HG03457 (cell line): Measurements from ENCODE around the gene ISX.
"Not testable (repeated sequence)": the region's sequence is repeated elsewhere in the genome, so short reads cannot be mapped to it uniquely, and the experiment has no call there.

Source experiments
- ATAC-seq: cut with Tn5 transposase; IDR thresholded peaks from one replicate; pipeline ENCODE4 v1.9.1; 2021; ENCODE audit warnings: moderate number of reproducible peaks; ENCODE audit not compliant: unreplicated experiment

Gene ISX

DNA sequence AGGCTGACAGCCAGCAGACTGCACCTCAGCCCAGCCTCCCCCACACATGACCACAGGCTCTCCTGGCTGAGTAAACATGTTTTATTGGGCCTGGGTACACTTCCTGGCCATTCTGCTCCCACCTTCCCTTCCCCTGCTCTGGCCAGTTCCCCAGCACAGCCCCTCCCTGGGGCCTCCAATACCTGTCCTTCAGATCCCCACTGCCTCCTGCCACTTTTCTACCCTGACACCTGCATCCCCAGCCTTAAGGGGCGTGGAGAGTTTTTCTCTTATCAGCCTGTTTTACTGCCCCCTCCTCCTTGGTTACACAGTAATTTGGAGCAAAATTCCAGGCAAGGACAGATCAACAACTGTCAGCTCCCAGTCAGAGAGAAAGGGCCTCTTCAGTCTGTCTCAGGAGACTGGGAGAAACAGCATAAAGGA is at the start of gene ISX:
TSS of gene ISX (plus strand) at position 363 of the 423 bp plus-strand sequence. CDS start 930 bp downstream, outside the sequence.
- no peak for ATAC-seq

DNA sequence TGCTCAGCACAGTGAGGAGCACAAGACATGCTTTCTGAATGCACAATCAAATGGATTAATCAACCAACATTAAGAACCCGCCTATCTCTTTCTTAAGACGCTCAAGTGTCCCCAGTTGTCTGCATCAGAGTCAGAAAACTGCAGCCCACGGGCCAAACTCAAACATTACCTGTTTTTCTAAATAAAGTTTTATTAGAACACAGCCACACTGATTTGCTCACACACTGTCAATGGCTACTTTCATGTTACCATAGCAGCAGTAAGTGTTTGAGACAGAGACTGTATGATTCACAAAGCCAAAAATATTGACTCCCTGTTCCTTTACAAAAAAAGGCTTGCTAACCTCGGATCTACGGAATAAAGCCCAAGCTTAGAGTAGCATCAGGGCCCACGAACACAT is 49.0 kb upstream of the ISX start:
- no peak for ATAC-seq

GRCh38 chr22:35018995-35019394 is 47.0 kb upstream of the ISX start:
- ATAC-seq: no peak

GRCh38 chr22:35020517-35020916 is 45.4 kb upstream of the ISX start:
- no peak for ATAC-seq

DNA sequence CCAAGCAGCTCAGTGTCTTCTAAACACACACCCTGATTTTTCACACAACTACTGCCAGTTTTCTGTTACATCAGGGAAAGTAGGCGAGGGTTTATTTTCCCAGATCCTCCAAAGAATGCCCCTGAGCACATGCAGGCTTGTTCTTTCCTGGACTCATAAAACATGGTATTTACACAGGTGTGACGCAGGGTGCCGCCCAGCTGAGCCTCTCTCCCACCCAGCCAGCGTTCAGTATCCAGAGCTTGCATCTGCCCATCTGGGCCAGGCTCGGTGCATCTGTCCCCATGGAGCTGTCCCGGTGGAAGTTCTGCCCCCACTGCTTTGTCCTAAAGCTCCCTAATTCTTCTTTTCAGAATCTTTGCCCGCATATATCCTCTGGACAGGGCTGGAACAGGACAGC is 44.8 kb upstream of the ISX start:
- no peak for ATAC-seq

GRCh38 chr22:35022291-35022690 is 43.7 kb upstream of the ISX start:
- ATAC-seq: no peak

- no peak for ATAC-seq
These were observed 42.1 kb upstream of the ISX start for GRCh38 chr22:35023692-35024363.

DNA sequence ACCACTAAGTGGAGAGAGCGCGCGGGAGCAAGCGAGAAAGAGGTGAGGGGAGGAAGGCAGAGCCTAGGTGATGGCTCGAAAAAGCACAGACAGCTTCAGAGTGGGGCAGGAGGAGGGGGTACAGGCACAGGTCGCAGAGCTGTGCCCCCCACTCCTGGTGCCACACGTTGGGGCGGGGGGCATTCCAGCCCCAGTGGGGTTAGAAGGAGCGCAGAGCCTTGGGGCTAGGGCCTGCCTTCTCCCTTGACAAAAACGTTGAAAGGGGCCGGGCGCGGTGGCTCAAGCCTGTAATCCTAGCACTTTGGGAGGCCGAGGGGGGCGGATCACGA is 41.6 kb upstream of the ISX start:
- no peak for ATAC-seq

DNA sequence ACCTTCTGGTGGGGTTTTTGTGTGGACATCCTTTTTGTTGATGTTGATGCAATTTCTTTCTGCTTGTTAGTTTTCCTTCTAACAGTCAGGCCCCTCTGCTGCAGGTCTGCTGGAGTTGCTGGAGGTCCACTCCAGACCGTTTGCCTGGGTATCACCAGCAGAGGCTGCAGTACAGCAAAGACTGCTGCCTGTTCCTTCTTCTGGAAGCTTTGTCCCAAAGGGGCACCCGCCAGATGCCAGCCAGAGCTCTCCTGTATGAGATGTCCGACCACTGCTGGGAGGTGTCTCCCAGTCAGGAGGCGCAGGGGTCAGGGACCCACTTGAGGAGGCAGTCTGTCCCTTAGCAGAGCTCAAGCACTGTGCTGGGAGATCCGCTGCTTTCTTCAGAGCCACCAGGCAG is 35.8 kb upstream of the ISX start:
- ATAC-seq: not testable (repeated sequence)

GRCh38 chr22:35032571-35032970 is 33.4 kb upstream of the ISX start:
- no peak for ATAC-seq

- no peak for ATAC-seq
These were observed 32.2 kb upstream of the ISX start for GRCh38 chr22:35033635-35034296.

- ATAC-seq: no peak
These were observed 31.0 kb upstream of the ISX start for GRCh38 chr22:35034963-35035362.

- no peak for ATAC-seq
These were observed 28.9 kb upstream of the ISX start for GRCh38 chr22:35037089-35037488.

DNA sequence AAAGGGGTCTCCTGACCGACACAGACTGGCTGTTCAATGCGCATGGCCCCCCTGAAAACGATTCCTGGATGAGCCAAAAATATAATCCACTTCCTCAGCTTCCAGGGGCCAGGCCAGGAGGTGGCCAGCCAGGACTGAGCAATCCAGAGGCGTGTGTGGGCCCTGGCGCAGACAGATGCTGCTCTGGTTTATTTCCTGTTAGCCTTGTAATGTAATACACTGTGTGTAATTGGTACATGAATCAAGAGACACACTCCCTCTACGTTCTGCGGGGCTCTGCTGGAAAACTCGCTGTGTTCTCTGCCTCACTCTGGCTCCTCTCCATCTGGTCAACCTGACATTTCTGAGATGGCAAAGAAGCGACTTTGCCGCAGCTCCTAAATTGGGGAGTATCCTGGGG is 26.3 kb upstream of the ISX start:
- no peak for ATAC-seq

DNA sequence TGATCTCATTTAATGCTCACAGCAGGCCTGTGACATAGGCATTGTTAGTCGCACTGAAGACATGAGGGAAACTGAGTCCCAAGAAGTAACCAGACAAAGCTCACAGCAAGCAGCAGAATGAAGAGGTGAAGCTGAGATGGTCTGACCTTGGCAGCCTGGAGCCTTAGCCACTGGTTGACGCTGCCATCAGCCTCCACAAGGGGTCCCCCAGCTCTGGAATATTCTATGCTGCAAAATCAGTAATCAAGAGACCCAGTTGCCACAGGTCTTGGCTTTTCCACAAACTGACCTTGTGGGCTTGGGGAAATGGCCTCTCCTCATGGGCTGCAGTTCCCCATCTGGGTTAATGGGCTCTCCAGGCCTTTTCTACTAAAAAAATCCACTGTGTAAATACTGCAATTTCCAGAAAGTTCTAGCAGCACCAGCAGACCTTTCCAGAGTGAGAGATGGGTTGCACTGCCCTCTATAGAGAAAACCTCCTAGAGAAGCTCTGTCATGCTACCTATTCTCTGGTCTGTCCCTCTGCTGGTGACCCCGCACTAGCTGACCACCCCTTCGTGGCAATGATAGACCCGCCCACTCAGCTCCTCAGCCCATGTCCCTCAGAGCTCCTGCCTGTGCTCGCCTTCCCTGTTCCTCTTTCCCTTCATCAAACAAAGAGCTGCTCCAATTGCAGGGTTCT is 22.6 kb upstream of the ISX start:
- ATAC-seq: no peak

- ATAC-seq: no peak
These were observed 22.0 kb upstream of the ISX start for GRCh38 chr22:35043934-35044319.

GRCh38 chr22:35044607-35045390 is 21.2 kb upstream of the ISX start:
- no peak for ATAC-seq

- no peak for ATAC-seq
These were observed 20.5 kb upstream of the ISX start for GRCh38 chr22:35045451-35045850.

- ATAC-seq: no peak
These were observed 19.1 kb upstream of the ISX start for GRCh38 chr22:35046744-35047462.

- ATAC-seq: not testable (repeated sequence)
These were observed 15.9 kb upstream of the ISX start for GRCh38 chr22:35050038-35050437.

GRCh38 chr22:35051013-35051535 is 14.9 kb upstream of the ISX start:
- no peak for ATAC-seq
